B cell (primary cell): ENCODE measurements around the gene TTLL5. TPM values are rescaled to one million over a fixed set of nuclear protein-coding genes. Genes with fewer than 3 reads are reported as not detected.
A peak's percentile ranks its signal among the peaks of the same experiment; 100 is the strongest.

ENCODE experiments used
- ATAC-seq: fragments of 200-7000 bp; cut with Tn5 transposase; one replicate; pipeline ENCODE4 v1.10.0; 2021; ENCODE audit warnings: low read depth, mild to moderate bottlenecking, moderate number of reproducible peaks, moderate library complexity
- CTCF ChIA-PET: fragments of 350-600 bp; sonication (Branson Sonifier 250); formaldehyde crosslinking; loops from one replicate; lab custom pipeline; 2021; ENCODE audit warnings: antibody characterized with exemption, inconsistent platforms; lab: Charles Lee
- POLR2A ChIA-PET: fragments of 350-600 bp; sonication (Branson Sonifier 250); formaldehyde crosslinking; loops from one replicate; lab custom pipeline; 2021; ENCODE audit warnings: antibody characterized with exemption; lab: Charles Lee
- DNase-seq: peaks from one replicate; pipeline ENCODE4 v3.0.0; 2013
- H2AFZ ChIP-seq: 2 replicates; pipeline ENCODE4 v1.6.1; 2012; ENCODE audit warnings: mild to moderate bottlenecking, low read depth, low read length; ENCODE audit not compliant: insufficient read depth, poor library complexity, severe bottlenecking
- H3K27ac ChIP-seq, 2 donors: 1 replicate in 1 of 2; 2 replicates in 1 of 2; pipeline ENCODE4 v1.5.1; 2012 to 2013; ENCODE audit warnings: low read length in 2 of 2, mild to moderate bottlenecking in 2 of 2, moderate library complexity in 1 of 2
- H3K27me3 ChIP-seq, 4 experiments: fragments of 200-600 bp in 1 of 4; sonication (generic) in 1 of 4; replicated peaks in 1 of 4; 1 replicate in 2 of 4; 2 replicates in 2 of 4; pipeline versions ENCODE4 v1.6.1 to v1.7.0; 2013 to 2016; ENCODE audit warnings: low read length in 3 of 4, mild to moderate bottlenecking in 2 of 4, mixed read lengths in 1 of 4, moderate library complexity in 1 of 4; ENCODE audit not compliant: insufficient read depth in 4 of 4, control insufficient read depth in 3 of 4; ENCODE audit errors: control extremely low read depth in 1 of 4
- H3K36me3 ChIP-seq, 2 experiments: replicated peaks in 1 of 2; 1 replicate in 1 of 2; 2 replicates in 1 of 2; pipeline versions ENCODE4 v1.6.1 to v1.7.1; 2013; ENCODE audit warnings: low read length in 1 of 2; ENCODE audit not compliant: insufficient read depth in 2 of 2, control insufficient read depth in 1 of 2; ENCODE audit errors: control extremely low read depth in 1 of 2, extremely low read depth in 1 of 2
- H3K4me1 ChIP-seq, 2 donors: fragments of 200-600 bp in 1 of 2; sonication (generic) in 1 of 2; 1 replicate in 1 of 2; 2 replicates in 1 of 2; pipeline versions ENCODE4 v1.5.1 to v1.6.1; 2013 to 2017; ENCODE audit warnings: low read length in 2 of 2; ENCODE audit not compliant: control insufficient read depth in 2 of 2, insufficient read depth in 2 of 2
- H3K4me2 ChIP-seq: replicated peaks from 2 replicates; pipeline ENCODE3; 2012; ENCODE audit warnings: mild to moderate bottlenecking, low read depth, low read length; ENCODE audit not compliant: poor library complexity, severe bottlenecking
- H3K4me3 ChIP-seq, 5 experiments: fragments of 200-600 bp in 1 of 5; sonication (generic) in 1 of 5; 1 replicate in 3 of 5; 2 replicates in 2 of 5; pipeline versions ENCODE4 v1.5.1 to v1.7.0; 2011 to 2016; ENCODE audit warnings: low read length in 4 of 5, mild to moderate bottlenecking in 4 of 5, low read depth in 2 of 5, control low read depth in 1 of 5, moderate library complexity in 1 of 5; ENCODE audit not compliant: insufficient read depth in 1 of 5; ENCODE audit errors: control extremely low read depth in 1 of 5, extremely low read depth in 1 of 5
- H3K79me2 ChIP-seq: fragments of 200-600 bp; sonication (generic); one replicate; pipeline ENCODE4 v1.6.0; 2016; ENCODE audit warnings: low read length; ENCODE audit not compliant: control insufficient read depth, insufficient read depth
- H3K9ac ChIP-seq: fragments of 200-600 bp; sonication (generic); 2 replicates; pipeline ENCODE4 v1.6.1; 2017; ENCODE audit warnings: mild to moderate bottlenecking, low read length, moderate library complexity
- H3K9me3 ChIP-seq, 3 donors: one replicate each; pipeline versions ENCODE4 v1.6.1 to v1.7.1; 2013; ENCODE audit warnings: low read length in 2 of 3; ENCODE audit not compliant: control insufficient read depth in 2 of 3, insufficient read depth in 1 of 3; ENCODE audit errors: control extremely low read depth in 1 of 3
- H4K20me1 ChIP-seq: 2 replicates; pipeline ENCODE4 v1.6.0; 2012; ENCODE audit warnings: mild to moderate bottlenecking, low read length; ENCODE audit not compliant: insufficient read depth, control insufficient read depth, poor library complexity, severe bottlenecking
- H3K27ac Mint-ChIP-seq: one replicate; pipeline ENCODE4 v1.8.0; 2021; ENCODE audit warnings: mixed read lengths
- H3K27me3 Mint-ChIP-seq: one replicate; pipeline ENCODE4 v1.8.0; 2021; ENCODE audit warnings: mixed read lengths
- H3K4me1 Mint-ChIP-seq: one replicate; pipeline ENCODE4 v1.8.0; 2021; ENCODE audit warnings: mixed read lengths
- H3K4me3 Mint-ChIP-seq: one replicate; pipeline ENCODE4 v1.8.0; 2021; ENCODE audit warnings: mixed read lengths
- H3K9me3 Mint-ChIP-seq: one replicate; pipeline ENCODE4 v1.8.0; 2022; ENCODE audit warnings: mixed read lengths; ENCODE audit not compliant: insufficient read depth
- CTCF ChIP-seq: fragments of 200-600 bp; IDR thresholded peaks from one replicate; pipeline ENCODE4 v1.8.0; 2022; ENCODE audit warnings: antibody characterized with exemption, mild to moderate bottlenecking
- EZH2 ChIP-seq: IDR thresholded peaks from 2 replicates; pipeline ENCODE4 v1.6.1; 2012; ENCODE audit warnings: borderline replicate concordance, low read depth, mild to moderate bottlenecking, moderate library complexity, low read length; ENCODE audit not compliant: insufficient read depth, poor library complexity, severe bottlenecking
- WGBS: methylation state at CpG from one replicate; pipeline ENCODE4 v1.1.5; 2013; ENCODE audit warnings: missing lambda C conversion rate; ENCODE audit not compliant: insufficient coverage; 5-methylcytosine and 5-hydroxymethylcytosine counted together
- intact Hi-C: fragments of 100-400 bp; cut with micrococcal nuclease; formaldehyde crosslinking; loops from one replicate; pipeline ENCODE4 v1.10.0; 2022
- polyA plus RNA-seq: library from polyadenylated mRNA; depleted of rRNA; stranded (reverse); fragments of >200 nt; gene quantifications from 2 replicates; pipeline ENCODE4 v1.2.3, GENCODE V29; 2012
- total RNA-seq, 2 donors: library from RNA; stranded (reverse); fragments of 120-200 nt in 1 of 2; gene quantifications; 1 replicate in 1 of 2; 2 replicates in 1 of 2; pipeline versions ENCODE4 v1.2.3 to v1.2.4, GENCODE V29; 2013 to 2022

The TTLL5 gene
- total and polyA plus RNA-seq, 2 donors (not counting 1 experiment from before 2014, with no cell fraction given), result 10.9 to 50.9 TPM

- H3K4me1 ChIP-seq, result no peaks in the 10 kb centered on the region
- Mint-ChIP-seq H3K9me3 (no peaks in the 10 kb centered on the region), H3K27me3 (no peaks in the 10 kb centered on the region), H3K4me3 (no peak overlapping the region), H3K27ac (peak overlapping the region; percentile 23), H3K4me1 (no peaks in the 10 kb centered on the region)
- no peaks in the 10 kb centered on the region for H3K27me3 ChIP-seq
- H3K79me2 ChIP-seq, result no peaks in the 10 kb centered on the region
- peaks cover 0 to 40% of the 10 kb centered on the region in 2 experiments for H3K36me3 ChIP-seq
- DNase-seq (no peak), ATAC-seq (no peak)
- intact Hi-C loops, result no loop called here
- no peaks in the 10 kb centered on the region for H3K9me3 ChIP-seq
- ChIA-PET POLR2A (no interaction called here), CTCF (interaction anchor here (2.4 kb wide), 1 partner anchor 70 kb away, joined by 11 read pairs; the partner anchor contains the start of gene FLVCR2)
- 100% methylated on average over 1 of the region's 3 CpGs for WGBS
- H3K27ac ChIP-seq, result no peak overlapping the region
- no peak overlapping the region for H3K4me2 ChIP-seq
- no peak overlapping the region for H3K9ac ChIP-seq
- TF ChIP-seq EZH2 (no peak), CTCF (no peak)
- H2AFZ ChIP-seq, result no peak overlapping the region
- no peak overlapping the region for H3K4me3 ChIP-seq
- no peaks in the 10 kb centered on the region for H4K20me1 ChIP-seq
Measured at GRCh38 chr14:75647640-75648039, 13.4 kb upstream of the TTLL5 start.

- no peaks in the 10 kb centered on the region for H3K27me3 ChIP-seq
- Mint-ChIP-seq H3K4me1 (no peaks in the 10 kb centered on the region), H3K4me3 (no peak overlapping the region), H3K27me3 (no peaks in the 10 kb centered on the region), H3K27ac (no peak overlapping the region), H3K9me3 (no peaks in the 10 kb centered on the region)
- H2AFZ ChIP-seq, result no peak overlapping the region
- H3K9me3 ChIP-seq, result no peaks in the 10 kb centered on the region
- no peaks in the 10 kb centered on the region for H4K20me1 ChIP-seq
- H3K27ac ChIP-seq, result no peak overlapping the region
- CTCF ChIA-PET, result interaction anchor here (13.9 kb wide), 1 partner anchor 72 kb away, joined by 447 read pairs; the partner anchor contains the start of gene FLVCR2
- no peak overlapping the region for H3K9ac ChIP-seq
- no peak for ATAC-seq
- no peaks in the 10 kb centered on the region for H3K79me2 ChIP-seq
- no peak overlapping the region for H3K4me2 ChIP-seq
- POLR2A ChIA-PET, result no interaction called here
- intact Hi-C loops, result no loop called here
- peaks cover 0 to 44% of the 10 kb centered on the region in 2 experiments for H3K36me3 ChIP-seq
- DNase-seq, result no peak
- TF ChIP-seq EZH2 (no peak), CTCF (no peak)
- H3K4me1 ChIP-seq, result no peaks in the 10 kb centered on the region
- no peak overlapping the region for H3K4me3 ChIP-seq
- 100% methylated on average over 3 of the region's 9 CpGs for WGBS
Measured at GRCh38 chr14:75648066-75648838, 12.8 kb upstream of the TTLL5 start.
